ENCODE data around the gene KIFBP.

The KIFBP gene

GRCh38 chr10:69051710-69052487 is 63.3 kb downstream of the KIFBP start:
- no peak for DNase-seq

GRCh38 chr10:69052736-69053135 is 64.1 kb downstream of the KIFBP start:
- no peak for DNase-seq

GRCh38 chr10:69055241-69055640 is 66.6 kb downstream of the KIFBP start:
- DNase-seq = no peak

DNA sequence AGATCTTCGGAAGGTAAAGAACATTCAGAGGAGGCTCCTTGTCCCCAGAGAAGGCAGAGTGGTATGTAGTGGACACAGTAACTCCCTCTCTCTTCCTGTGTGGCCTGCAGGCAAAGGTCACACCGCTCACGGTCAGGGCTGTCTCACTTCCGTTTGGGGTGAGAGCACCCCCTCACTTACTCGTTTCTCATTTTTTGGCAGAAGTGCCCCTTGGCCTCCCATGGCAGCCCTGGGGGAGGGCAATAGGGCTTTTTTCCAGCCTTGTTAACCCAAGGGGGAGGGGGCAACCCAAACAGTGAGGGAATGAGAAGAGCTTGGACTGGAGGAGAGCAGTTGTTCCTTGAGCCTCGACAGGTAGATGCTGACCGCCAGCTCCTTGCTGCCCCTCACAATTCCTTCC is 67.5 kb downstream of the KIFBP start:
- no peak for DNase-seq

GRCh38 chr10:69056536-69057260 is 68.1 kb downstream of the KIFBP start:
- DNase-seq = no peak

DNA sequence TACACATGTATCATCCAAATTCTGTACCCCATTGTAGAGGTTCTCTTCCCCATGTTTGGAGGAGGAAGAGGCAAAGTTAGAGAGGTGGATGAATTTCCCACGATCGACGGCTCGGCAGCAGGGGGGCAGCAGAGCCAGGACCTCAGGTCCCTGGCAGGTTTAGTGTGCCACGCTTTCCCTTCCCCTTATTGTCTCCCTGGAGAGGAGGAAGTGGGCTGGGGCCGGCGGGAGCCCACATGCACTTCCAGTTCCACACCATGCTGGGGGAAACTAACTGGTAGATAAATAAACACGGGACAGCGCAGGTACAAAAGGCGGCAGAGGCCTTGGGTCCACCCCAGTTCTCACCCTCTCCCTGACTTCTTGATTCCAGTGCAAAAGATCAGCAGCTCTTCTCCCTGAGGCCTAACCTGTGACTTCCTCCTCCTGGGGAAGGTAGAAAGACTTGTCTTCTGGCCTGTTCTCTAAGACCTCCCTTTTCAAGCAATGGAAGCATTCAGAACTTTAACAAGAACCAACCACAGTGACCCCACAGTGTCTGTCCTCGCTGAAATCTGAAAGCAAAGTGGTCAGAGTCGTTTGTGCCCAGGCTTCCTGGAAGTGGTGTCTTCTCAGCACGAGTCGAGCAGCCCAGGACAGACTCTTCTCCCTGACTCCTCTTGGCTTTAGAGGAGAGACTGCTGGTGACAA is 68.8 kb downstream of the KIFBP start:
- DNase-seq = no peak

DNA sequence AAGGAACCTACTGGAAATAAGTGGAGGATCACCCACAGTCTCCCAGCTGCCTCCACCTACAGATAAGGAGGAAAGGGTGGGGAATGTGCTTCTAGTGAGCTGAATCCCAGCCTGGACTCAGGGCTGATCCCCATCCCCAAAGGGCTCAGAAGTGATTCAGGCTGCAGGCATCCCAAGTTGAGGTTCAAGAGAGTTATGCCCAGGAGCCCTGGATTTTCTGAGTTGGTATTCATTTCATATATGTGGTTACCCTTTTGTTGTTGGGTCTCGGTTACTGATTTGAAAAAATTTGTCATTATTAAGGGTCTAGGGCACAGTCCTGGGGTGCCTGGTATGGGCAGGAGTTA is 69.3 kb downstream of the KIFBP start:
- DNase-seq = no peak

GRCh38 chr10:69060127-69060798 is 71.7 kb downstream of the KIFBP start:
- DNase-seq = no peak

GRCh38 chr10:69061305-69062161 is 72.9 kb downstream of the KIFBP start:
- no peak for DNase-seq

- no peak for DNase-seq
Observed at GRCh38 chr10:69062901-69063300, 74.3 kb downstream of the KIFBP start.

DNA sequence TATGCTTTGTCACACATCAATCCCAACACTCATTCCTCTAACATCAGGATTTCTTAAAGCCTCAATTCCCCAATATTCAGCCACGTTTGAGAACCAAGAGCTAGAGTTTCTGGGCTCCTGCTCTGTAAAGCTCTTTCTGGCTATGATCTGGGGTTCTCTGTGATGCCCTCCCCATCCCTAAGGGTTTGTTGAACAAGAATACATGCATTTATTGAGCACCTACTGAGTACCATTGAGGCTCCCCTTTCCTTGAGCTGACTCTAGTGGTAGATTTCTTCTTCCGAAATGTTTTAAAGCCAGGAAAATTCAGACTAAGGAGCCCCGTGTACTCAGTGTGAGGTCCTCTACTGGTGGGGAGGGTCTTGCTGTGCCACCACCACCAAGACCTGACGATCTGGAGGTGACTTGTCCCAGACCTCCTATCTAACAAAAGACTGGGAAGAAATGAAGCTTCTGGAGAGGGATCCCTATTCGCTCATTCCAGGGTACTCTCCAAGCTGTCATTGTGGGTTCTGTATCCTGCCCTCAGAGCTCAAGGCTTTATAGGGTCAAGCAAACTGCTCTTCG is 76.2 kb downstream of the KIFBP start:
- no peak for DNase-seq

GRCh38 chr10:69065406-69066361 is 77.1 kb downstream of the KIFBP start:
- no peak for DNase-seq

Measured in NCI-H1105 (cell line).